ENCODE measurements around the gene ENTPD7. TPM values are rescaled to one million over a fixed set of nuclear protein-coding genes. Genes with fewer than 3 reads are reported as not detected.

ENTPD7 gene
- total and polyA plus RNA-seq, 2 of the 8 experiments (the other 6 are each of a cell fraction or from before 2014, with no cell fraction given) = 5.0 to 15.6 TPM

- TF ChIP-seq CHD7 (IDR thresholded peaks at IDR 0.05; ENCODE audit: insufficient replicate concordance, low read length) = no peak
- TF ChIP-seq KDM1A (IDR thresholded peaks at IDR 0.05; ENCODE audit: borderline replicate concordance, low read length) = no peak
- no peak for TF ChIP-seq SP1 (IDR thresholded peaks at IDR 0.05; ENCODE audit: low read depth, low read length)
These were observed 6.4 kb upstream of the ENTPD7 start (continued) for GRCh38 chr10:99652800-99653390.
